BLaER1 (cell line): ENCODE measurements around the gene OIP5.
"Not testable (repeated sequence)": the region's sequence is repeated elsewhere in the genome, so short reads cannot be mapped to it uniquely, and the experiment has no call there.

ENCODE experiments used
- H3K27ac ChIP-seq: shearing (Covaris generic); formaldehyde crosslinking; 2 replicates; pipeline ENCODE4 v1.8.1; 2022
- H3K27me3 ChIP-seq: shearing (Covaris generic); formaldehyde crosslinking; 2 replicates; pipeline ENCODE4 v1.8.1; 2022
- H3K36me3 ChIP-seq: shearing (Covaris generic); formaldehyde crosslinking; 2 replicates; pipeline ENCODE4 v1.8.1; 2022
- H3K4me1 ChIP-seq: shearing (Covaris generic); formaldehyde crosslinking; 2 replicates; pipeline ENCODE4 v1.8.1; 2022
- H3K4me2 ChIP-seq: shearing (Covaris generic); formaldehyde crosslinking; 2 replicates; pipeline ENCODE4 v1.8.1; 2022
- H3K4me3 ChIP-seq: shearing (Covaris generic); formaldehyde crosslinking; 2 replicates; pipeline ENCODE4 v1.8.1; 2022
- H3K9ac ChIP-seq: shearing (Covaris generic); formaldehyde crosslinking; 2 replicates; pipeline ENCODE4 v1.8.1; 2022
- H3K9me3 ChIP-seq: shearing (Covaris generic); formaldehyde crosslinking; 2 replicates; pipeline ENCODE4 v1.8.1; 2022
- H4K20me1 ChIP-seq: shearing (Covaris generic); formaldehyde crosslinking; 2 replicates; pipeline ENCODE4 v1.8.1; 2022
- Cebpa-rat ChIP-seq: shearing (Covaris generic); IDR thresholded peaks from 2 replicates; pipeline ENCODE4 v1.8.1; 2022

OIP5 gene

DNA sequence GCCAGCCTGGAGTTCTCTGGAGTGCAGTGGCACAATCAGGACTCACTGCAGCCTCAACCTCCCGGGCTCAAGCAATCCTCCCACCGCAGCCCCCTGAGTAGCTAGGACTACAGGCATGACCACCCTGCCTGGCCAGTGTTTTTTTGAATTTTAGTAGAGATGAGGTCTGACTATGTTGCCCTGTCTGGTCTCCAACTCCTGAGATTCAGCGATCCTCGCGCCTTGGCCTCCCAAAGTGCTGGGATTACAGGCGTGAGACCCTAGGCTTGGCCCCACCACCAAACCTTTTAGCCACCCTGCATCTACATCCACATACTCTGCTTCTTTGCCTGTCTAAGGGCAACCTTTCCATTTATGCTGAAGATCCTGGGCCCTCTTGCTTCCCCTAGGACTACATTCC, 4.7 kb upstream of the OIP5 start:
- peak overlapping the region; percentile 54 for H3K4me2 ChIP-seq
- H3K9me3 ChIP-seq = no peaks in the 10 kb centered on the region
- TF ChIP-seq Cebpa-rat = no peak
- H3K4me3 ChIP-seq = no peak overlapping the region
- H3K4me1 ChIP-seq = peaks cover 42% of the 10 kb centered on the region
- H3K9ac ChIP-seq = no peak overlapping the region
- H3K36me3 ChIP-seq = peaks cover 55% of the 10 kb centered on the region
- no peaks in the 10 kb centered on the region for H3K27me3 ChIP-seq
- peaks cover 63% of the 10 kb centered on the region for H4K20me1 ChIP-seq
- peak overlapping the region; percentile 23; the same call in 1 of the 2 replicates for H3K27ac ChIP-seq

DNA sequence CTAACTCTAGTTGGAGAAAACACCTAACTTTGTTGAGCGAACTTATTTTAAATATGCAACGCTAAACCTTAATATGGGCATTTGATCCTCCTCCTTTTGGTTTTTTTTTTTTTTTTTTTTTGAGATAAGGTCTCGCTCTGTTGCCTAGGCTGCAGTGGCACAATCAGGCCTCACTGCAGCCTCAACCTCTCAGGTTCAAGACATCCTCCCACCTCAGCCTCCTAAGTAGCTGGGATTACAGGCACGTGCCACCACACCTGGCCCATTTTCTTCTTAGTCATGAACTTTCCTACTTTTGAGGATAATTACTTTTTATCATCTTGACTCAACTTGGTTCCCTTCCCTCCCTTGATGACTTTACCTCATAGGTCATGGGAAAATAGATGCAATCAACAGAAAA, 4.2 kb upstream of the OIP5 start:
- H3K27me3 ChIP-seq = no peaks in the 10 kb centered on the region
- peak overlapping the region; percentile 54 for H3K4me2 ChIP-seq
- H3K36me3 ChIP-seq = peaks cover 50% of the 10 kb centered on the region
- peaks cover 46% of the 10 kb centered on the region for H3K4me1 ChIP-seq
- no peaks in the 10 kb centered on the region for H3K9me3 ChIP-seq
- H4K20me1 ChIP-seq = peaks cover 58% of the 10 kb centered on the region
- no peak overlapping the region for H3K9ac ChIP-seq
- H3K4me3 ChIP-seq = no peak overlapping the region
- TF ChIP-seq Cebpa-rat = no peak
- no peak overlapping the region for H3K27ac ChIP-seq

DNA sequence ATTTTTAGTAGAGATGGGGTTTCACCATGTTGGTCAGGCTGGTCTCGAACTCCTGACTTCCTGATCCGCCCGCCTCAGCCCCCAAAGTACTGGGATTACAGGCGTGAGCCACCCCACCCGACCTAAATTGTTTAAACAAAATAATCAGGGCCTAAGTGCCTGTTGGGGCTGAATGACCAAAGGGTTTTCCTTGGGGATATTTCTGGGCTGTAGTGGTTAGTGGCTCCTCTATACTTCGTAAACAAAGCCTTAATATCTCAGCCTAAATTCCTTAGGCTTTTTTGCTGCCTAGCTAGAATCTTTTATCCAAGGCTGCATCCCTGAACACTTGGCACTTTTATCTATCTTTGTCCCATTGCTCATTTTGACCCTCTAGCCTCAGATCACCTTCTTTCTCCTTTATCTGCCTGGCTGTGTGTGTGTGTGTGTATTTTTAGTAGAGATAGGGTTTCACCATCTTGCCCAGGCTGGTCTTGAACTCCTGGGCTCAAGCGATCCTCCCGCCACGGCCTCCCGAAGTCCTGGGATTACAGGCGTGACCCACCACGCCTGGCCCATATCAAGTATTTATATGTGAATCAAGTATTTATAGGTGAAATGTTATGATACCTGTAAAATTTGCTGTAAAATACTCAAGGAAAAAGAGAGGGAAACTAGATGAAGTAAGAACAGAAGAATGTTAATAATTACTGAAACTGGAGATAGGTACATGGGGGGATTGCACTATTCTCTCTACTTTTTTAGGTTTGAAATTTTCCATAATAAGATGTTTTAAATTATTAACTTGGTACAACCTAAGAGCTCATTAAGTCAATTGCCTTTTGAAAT, 2.1 kb upstream of the OIP5 start:
- H3K9ac ChIP-seq = peak overlapping the region; percentile 87

DNA sequence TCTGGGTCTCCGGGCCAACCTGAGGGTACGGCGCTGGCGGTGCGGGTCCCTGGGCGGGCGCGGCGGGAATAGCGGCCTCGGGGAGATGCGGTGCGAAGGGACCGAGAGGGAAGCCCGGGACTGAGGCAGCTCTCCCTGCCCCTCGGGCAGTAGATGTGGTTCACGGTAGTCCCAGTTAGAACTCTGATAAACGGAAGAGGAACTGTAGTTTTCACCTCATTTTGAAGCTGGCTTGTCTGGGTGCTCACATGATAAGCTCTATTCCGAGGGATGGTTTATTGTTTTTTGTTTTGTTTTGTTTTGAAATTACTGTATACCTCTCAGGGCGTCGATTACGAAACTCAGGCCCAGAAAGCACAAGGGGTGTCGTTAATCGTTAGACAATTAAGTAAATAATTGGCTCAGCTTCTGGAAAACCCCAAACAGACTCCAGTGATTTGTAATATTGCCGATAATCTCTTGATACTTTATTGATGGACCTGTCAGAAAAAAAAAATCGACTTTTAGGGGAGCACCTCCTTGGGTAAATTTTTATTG, 703 bp upstream of the OIP5 start:
- Histone ChIP-seq H3K9me3 (no peaks in the 10 kb centered on the region), H3K4me1 (peaks cover 48% of the 10 kb centered on the region), H4K20me1 (peaks cover 23% of the 10 kb centered on the region), H3K36me3 (peaks cover 37% of the 10 kb centered on the region), H3K4me2 (peak overlapping the region; percentile 86), H3K27ac (peak overlapping the region; percentile 82), H3K9ac (peak overlapping the region; percentile 87), H3K4me3 (peak overlapping the region; percentile 77), H3K27me3 (no peaks in the 10 kb centered on the region)
- peak; percentile 27; the same call in 1 of the 2 replicates for TF ChIP-seq Cebpa-rat

More for the DNA sequence above, 2.1 kb upstream of the OIP5 start:
- peaks cover 38% of the 10 kb centered on the region for H3K36me3 ChIP-seq
- H4K20me1 ChIP-seq = peaks cover 38% of the 10 kb centered on the region
- peak overlapping the region; percentile 86 for H3K4me2 ChIP-seq
- H3K4me1 ChIP-seq = peaks cover 57% of the 10 kb centered on the region
- peak overlapping the region; percentile 77 for H3K4me3 ChIP-seq
- no peaks in the 10 kb centered on the region for H3K27me3 ChIP-seq
- TF ChIP-seq Cebpa-rat = no peak
- peak overlapping the region; percentile 82 for H3K27ac ChIP-seq
- no peaks in the 10 kb centered on the region for H3K9me3 ChIP-seq

DNA sequence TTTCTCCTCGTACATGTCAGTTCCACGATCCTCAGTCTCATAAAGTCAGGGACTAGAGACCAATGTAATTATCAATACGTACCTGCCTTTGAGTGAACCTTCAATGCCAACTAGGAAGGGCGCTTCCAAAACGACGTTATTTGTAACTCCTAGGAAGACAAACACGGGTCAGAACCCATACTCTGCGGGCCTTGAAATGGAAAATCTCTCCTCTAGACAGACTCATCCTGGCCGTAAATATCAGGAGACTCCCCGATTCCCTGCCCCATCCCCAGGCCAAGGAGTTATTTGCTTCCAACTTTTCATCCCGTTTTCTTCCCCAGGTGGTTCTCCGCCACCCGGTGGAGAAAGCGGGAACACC, 578 bp downstream of the OIP5 start:
- peak overlapping the region; percentile 82 for H3K27ac ChIP-seq
- no peak for TF ChIP-seq Cebpa-rat

DNA sequence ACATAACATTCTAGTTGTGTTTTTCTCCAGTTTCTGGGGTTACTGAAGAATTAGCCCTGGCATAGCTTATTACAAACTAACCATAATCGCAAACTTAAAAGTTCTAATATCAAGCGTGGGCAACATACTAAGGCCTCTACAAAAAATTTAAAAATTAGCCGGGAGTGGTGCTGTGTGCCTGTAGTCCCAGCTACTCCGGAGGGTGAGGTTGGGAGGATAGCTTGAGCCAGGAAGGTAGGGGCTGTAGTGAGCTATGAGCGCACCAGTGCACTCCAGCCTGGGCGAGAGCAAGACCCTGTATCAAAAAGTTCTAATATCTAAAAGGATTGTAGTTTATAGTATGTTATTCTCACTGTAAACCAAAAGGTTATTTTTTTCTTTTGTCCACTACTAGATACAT, 1.1 kb downstream of the OIP5 start:
- peak overlapping the region; percentile 82; the same call in 1 of the 2 replicates for H3K27ac ChIP-seq
- H3K4me1 ChIP-seq = peaks cover 29% of the 10 kb centered on the region
- peak overlapping the region; percentile 77 for H3K4me3 ChIP-seq
- no peaks in the 10 kb centered on the region for H3K27me3 ChIP-seq
- no peaks in the 10 kb centered on the region for H3K9me3 ChIP-seq
- peaks cover 5% of the 10 kb centered on the region; the same call in 1 of the 2 replicates for H4K20me1 ChIP-seq
- peaks cover 30% of the 10 kb centered on the region for H3K36me3 ChIP-seq
- peak overlapping the region; percentile 85 for H3K9ac ChIP-seq
- H3K4me2 ChIP-seq = peak overlapping the region; percentile 81
- TF ChIP-seq Cebpa-rat = no peak

More for the DNA sequence above, 578 bp downstream of the OIP5 start:
- H3K9me3 ChIP-seq = no peaks in the 10 kb centered on the region
- peak overlapping the region; percentile 85 for H3K9ac ChIP-seq
- H3K27me3 ChIP-seq = no peaks in the 10 kb centered on the region
- peak overlapping the region; percentile 77 for H3K4me3 ChIP-seq
- peaks cover 30% of the 10 kb centered on the region for H3K36me3 ChIP-seq
- H3K4me1 ChIP-seq = peaks cover 35% of the 10 kb centered on the region
- peak overlapping the region; percentile 81 for H3K4me2 ChIP-seq
- H4K20me1 ChIP-seq = peaks cover 11% of the 10 kb centered on the region

DNA sequence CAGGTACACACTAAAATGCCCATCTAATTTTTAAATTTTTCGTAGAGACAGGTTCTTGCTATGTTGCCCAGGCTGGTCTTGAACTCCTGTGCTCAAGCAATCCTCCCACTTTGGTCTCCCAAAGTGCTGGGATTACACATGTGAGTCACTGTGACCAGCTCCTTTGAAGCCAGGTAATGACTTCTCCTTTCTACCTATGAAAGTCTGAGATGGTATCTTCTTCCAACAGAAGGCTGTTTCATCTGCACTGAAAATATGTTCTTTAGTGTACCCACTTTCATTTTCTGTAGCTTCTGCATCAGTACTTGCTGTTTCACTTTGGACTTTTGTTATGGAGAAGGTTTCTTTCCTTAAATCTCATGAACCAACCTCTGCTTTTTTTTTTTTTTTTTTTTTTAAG, 8.8 kb downstream of the OIP5 start:
- H3K27me3 ChIP-seq = no peaks in the 10 kb centered on the region
- H4K20me1 ChIP-seq = no peaks in the 10 kb centered on the region
- peaks cover 25% of the 10 kb centered on the region for H3K9me3 ChIP-seq
- H3K4me3 ChIP-seq = no peak overlapping the region
- peaks cover 75% of the 10 kb centered on the region for H3K36me3 ChIP-seq
- H3K27ac ChIP-seq = no peak overlapping the region
- no peak for TF ChIP-seq Cebpa-rat
- no peak overlapping the region for H3K4me2 ChIP-seq
- H3K9ac ChIP-seq = no peak overlapping the region
- no peaks in the 10 kb centered on the region for H3K4me1 ChIP-seq

DNA sequence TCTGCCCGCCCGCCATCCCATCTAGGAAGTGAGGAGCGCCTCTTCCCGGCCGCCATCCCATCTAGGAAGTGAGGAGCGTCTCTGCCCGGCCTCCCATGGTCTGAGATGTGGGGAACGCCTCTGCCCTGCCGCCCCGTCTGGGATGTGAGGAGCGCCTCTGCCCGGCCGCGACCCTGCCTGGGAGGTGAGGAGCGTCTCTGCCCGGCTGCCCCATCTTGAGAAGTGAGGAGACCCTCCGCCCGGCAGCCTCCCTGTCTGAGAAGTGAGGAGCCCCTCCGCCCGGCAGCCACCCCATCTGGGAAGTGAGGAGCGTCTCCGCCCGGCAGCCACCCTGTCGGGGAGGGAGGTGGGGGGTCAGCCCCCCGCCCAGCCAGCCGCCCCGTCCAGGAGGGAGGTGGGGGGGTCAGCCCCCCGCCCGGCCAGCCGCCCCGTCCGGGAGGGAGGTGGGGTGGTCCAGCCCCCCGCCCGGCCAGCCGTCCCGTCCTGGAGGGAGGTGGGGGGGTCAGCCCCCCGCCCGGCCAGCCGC, 11.5 kb downstream of the OIP5 start:
- Histone ChIP-seq H3K9me3 (peaks cover 25% of the 10 kb centered on the region), H3K36me3 (peaks cover 84% of the 10 kb centered on the region)
- H3K4me3 ChIP-seq, H3K27ac ChIP-seq, H3K9ac ChIP-seq, H3K27me3 ChIP-seq, H3K4me1 ChIP-seq, H3K4me2 ChIP-seq, H4K20me1 ChIP-seq: not testable (repeated sequence)

DNA sequence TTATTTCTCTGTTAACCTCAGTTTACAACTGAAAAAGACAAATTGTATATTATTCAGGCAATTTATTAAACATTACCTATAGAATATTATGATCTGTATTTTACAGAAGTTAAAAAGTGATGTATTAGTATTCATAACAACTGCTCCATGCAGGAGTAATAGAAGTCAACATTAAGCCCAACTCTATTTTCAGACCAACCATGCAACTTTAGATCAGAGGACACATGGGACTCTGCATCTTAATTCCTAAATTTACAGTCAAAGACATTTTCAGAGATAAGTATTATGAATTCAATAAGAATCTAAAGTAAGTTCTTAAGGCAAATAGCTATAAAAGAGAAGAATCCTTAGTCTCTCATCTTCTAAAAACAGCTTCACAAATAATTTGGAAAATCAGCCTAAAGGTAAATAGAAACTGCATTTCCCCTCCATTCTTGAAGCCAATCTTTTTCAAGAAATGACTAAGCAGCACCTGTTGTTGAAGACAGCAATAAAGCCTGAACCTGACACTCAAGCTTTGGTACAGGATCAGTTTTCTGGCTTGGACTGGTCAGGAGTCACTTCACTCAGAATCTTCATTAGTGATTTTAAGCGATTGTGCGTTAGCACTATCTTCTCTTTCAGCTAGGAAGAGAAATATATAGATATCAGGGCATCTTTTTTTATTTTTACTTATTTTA, 23.0 kb downstream of the OIP5 start:
- Histone ChIP-seq H3K4me3 (no peak overlapping the region), H4K20me1 (peaks cover 26% of the 10 kb centered on the region), H3K27me3 (no peaks in the 10 kb centered on the region), H3K4me2 (no peak overlapping the region), H3K9ac (no peak overlapping the region), H3K27ac (no peak overlapping the region), H3K4me1 (peaks cover 20% of the 10 kb centered on the region; the same call in 1 of the 2 replicates), H3K9me3 (no peaks in the 10 kb centered on the region), H3K36me3 (peaks cover 80% of the 10 kb centered on the region)
- no peak for TF ChIP-seq Cebpa-rat
